B cell (primary cell): Measurements from ENCODE around the gene ZBTB48. TPM values are rescaled to one million over a fixed set of nuclear protein-coding genes. Genes with fewer than 3 reads are reported as not detected.

ENCODE experiments used
- ATAC-seq: fragments of 200-7000 bp; cut with Tn5 transposase; one replicate; pipeline ENCODE4 v1.10.0; 2021; ENCODE audit warnings: low read depth, mild to moderate bottlenecking, moderate number of reproducible peaks, moderate library complexity
- CTCF ChIA-PET: fragments of 350-600 bp; sonication (Branson Sonifier 250); formaldehyde crosslinking; loops from one replicate; lab custom pipeline; 2021; ENCODE audit warnings: antibody characterized with exemption, inconsistent platforms; lab: Charles Lee
- POLR2A ChIA-PET: fragments of 350-600 bp; sonication (Branson Sonifier 250); formaldehyde crosslinking; loops from one replicate; lab custom pipeline; 2021; ENCODE audit warnings: antibody characterized with exemption; lab: Charles Lee
- DNase-seq: peaks from one replicate; pipeline ENCODE4 v3.0.0; 2013
- H2AFZ ChIP-seq: 2 replicates; pipeline ENCODE4 v1.6.1; 2012; ENCODE audit warnings: mild to moderate bottlenecking, low read depth, low read length; ENCODE audit not compliant: insufficient read depth, poor library complexity, severe bottlenecking
- H3K27ac ChIP-seq, 2 donors: 1 replicate in 1 of 2; 2 replicates in 1 of 2; pipeline ENCODE4 v1.5.1; 2012 to 2013; ENCODE audit warnings: low read length in 2 of 2, mild to moderate bottlenecking in 2 of 2, moderate library complexity in 1 of 2
- H3K27me3 ChIP-seq, 4 experiments: fragments of 200-600 bp in 1 of 4; sonication (generic) in 1 of 4; replicated peaks in 1 of 4; 1 replicate in 2 of 4; 2 replicates in 2 of 4; pipeline versions ENCODE4 v1.6.1 to v1.7.0; 2013 to 2016; ENCODE audit warnings: low read length in 3 of 4, mild to moderate bottlenecking in 2 of 4, mixed read lengths in 1 of 4, moderate library complexity in 1 of 4; ENCODE audit not compliant: insufficient read depth in 4 of 4, control insufficient read depth in 3 of 4; ENCODE audit errors: control extremely low read depth in 1 of 4
- H3K36me3 ChIP-seq, 2 experiments: replicated peaks in 1 of 2; 1 replicate in 1 of 2; 2 replicates in 1 of 2; pipeline versions ENCODE4 v1.6.1 to v1.7.1; 2013; ENCODE audit warnings: low read length in 1 of 2; ENCODE audit not compliant: insufficient read depth in 2 of 2, control insufficient read depth in 1 of 2; ENCODE audit errors: control extremely low read depth in 1 of 2, extremely low read depth in 1 of 2
- H3K4me1 ChIP-seq, 2 donors: fragments of 200-600 bp in 1 of 2; sonication (generic) in 1 of 2; 1 replicate in 1 of 2; 2 replicates in 1 of 2; pipeline versions ENCODE4 v1.5.1 to v1.6.1; 2013 to 2017; ENCODE audit warnings: low read length in 2 of 2; ENCODE audit not compliant: control insufficient read depth in 2 of 2, insufficient read depth in 2 of 2
- H3K4me2 ChIP-seq: replicated peaks from 2 replicates; pipeline ENCODE3; 2012; ENCODE audit warnings: mild to moderate bottlenecking, low read depth, low read length; ENCODE audit not compliant: poor library complexity, severe bottlenecking
- H3K4me3 ChIP-seq, 5 experiments: fragments of 200-600 bp in 1 of 5; sonication (generic) in 1 of 5; 1 replicate in 3 of 5; 2 replicates in 2 of 5; pipeline versions ENCODE4 v1.5.1 to v1.7.0; 2011 to 2016; ENCODE audit warnings: low read length in 4 of 5, mild to moderate bottlenecking in 4 of 5, low read depth in 2 of 5, control low read depth in 1 of 5, moderate library complexity in 1 of 5; ENCODE audit not compliant: insufficient read depth in 1 of 5; ENCODE audit errors: control extremely low read depth in 1 of 5, extremely low read depth in 1 of 5
- H3K79me2 ChIP-seq: fragments of 200-600 bp; sonication (generic); one replicate; pipeline ENCODE4 v1.6.0; 2016; ENCODE audit warnings: low read length; ENCODE audit not compliant: control insufficient read depth, insufficient read depth
- H3K9ac ChIP-seq: fragments of 200-600 bp; sonication (generic); 2 replicates; pipeline ENCODE4 v1.6.1; 2017; ENCODE audit warnings: mild to moderate bottlenecking, low read length, moderate library complexity
- H3K9me3 ChIP-seq, 3 donors: one replicate each; pipeline versions ENCODE4 v1.6.1 to v1.7.1; 2013; ENCODE audit warnings: low read length in 2 of 3; ENCODE audit not compliant: control insufficient read depth in 2 of 3, insufficient read depth in 1 of 3; ENCODE audit errors: control extremely low read depth in 1 of 3
- H4K20me1 ChIP-seq: 2 replicates; pipeline ENCODE4 v1.6.0; 2012; ENCODE audit warnings: mild to moderate bottlenecking, low read length; ENCODE audit not compliant: insufficient read depth, control insufficient read depth, poor library complexity, severe bottlenecking
- H3K27ac Mint-ChIP-seq: one replicate; pipeline ENCODE4 v1.8.0; 2021; ENCODE audit warnings: mixed read lengths
- H3K27me3 Mint-ChIP-seq: one replicate; pipeline ENCODE4 v1.8.0; 2021; ENCODE audit warnings: mixed read lengths
- H3K4me1 Mint-ChIP-seq: one replicate; pipeline ENCODE4 v1.8.0; 2021; ENCODE audit warnings: mixed read lengths
- H3K4me3 Mint-ChIP-seq: one replicate; pipeline ENCODE4 v1.8.0; 2021; ENCODE audit warnings: mixed read lengths
- H3K9me3 Mint-ChIP-seq: one replicate; pipeline ENCODE4 v1.8.0; 2022; ENCODE audit warnings: mixed read lengths; ENCODE audit not compliant: insufficient read depth
- EZH2 ChIP-seq: IDR thresholded peaks from 2 replicates; pipeline ENCODE4 v1.6.1; 2012; ENCODE audit warnings: borderline replicate concordance, low read depth, mild to moderate bottlenecking, moderate library complexity, low read length; ENCODE audit not compliant: insufficient read depth, poor library complexity, severe bottlenecking
- WGBS: methylation state at CpG from one replicate; pipeline ENCODE4 v1.1.5; 2013; ENCODE audit warnings: missing lambda C conversion rate; ENCODE audit not compliant: insufficient coverage; 5-methylcytosine and 5-hydroxymethylcytosine counted together
- intact Hi-C: fragments of 100-400 bp; cut with micrococcal nuclease; formaldehyde crosslinking; loops from one replicate; pipeline ENCODE4 v1.10.0; 2022
- polyA plus RNA-seq: library from polyadenylated mRNA; depleted of rRNA; stranded (reverse); fragments of >200 nt; gene quantifications from 2 replicates; pipeline ENCODE4 v1.2.3, GENCODE V29; 2012
- total RNA-seq, 2 donors: library from RNA; stranded (reverse); fragments of 120-200 nt in 1 of 2; gene quantifications; 1 replicate in 1 of 2; 2 replicates in 1 of 2; pipeline versions ENCODE4 v1.2.3 to v1.2.4, GENCODE V29; 2013 to 2022
- TF ChIP-seq, protein P1 (sequence below): fragments of 200-600 bp; IDR thresholded peaks from one replicate; pipeline ENCODE4 v1.8.0; 2022; ENCODE audit warnings: antibody characterized with exemption, mild to moderate bottlenecking

Gene ZBTB48
- total and polyA plus RNA-seq, 2 donors (not counting 1 experiment from before 2014, with no cell fraction given): 65.6 to 100 TPM

DNA sequence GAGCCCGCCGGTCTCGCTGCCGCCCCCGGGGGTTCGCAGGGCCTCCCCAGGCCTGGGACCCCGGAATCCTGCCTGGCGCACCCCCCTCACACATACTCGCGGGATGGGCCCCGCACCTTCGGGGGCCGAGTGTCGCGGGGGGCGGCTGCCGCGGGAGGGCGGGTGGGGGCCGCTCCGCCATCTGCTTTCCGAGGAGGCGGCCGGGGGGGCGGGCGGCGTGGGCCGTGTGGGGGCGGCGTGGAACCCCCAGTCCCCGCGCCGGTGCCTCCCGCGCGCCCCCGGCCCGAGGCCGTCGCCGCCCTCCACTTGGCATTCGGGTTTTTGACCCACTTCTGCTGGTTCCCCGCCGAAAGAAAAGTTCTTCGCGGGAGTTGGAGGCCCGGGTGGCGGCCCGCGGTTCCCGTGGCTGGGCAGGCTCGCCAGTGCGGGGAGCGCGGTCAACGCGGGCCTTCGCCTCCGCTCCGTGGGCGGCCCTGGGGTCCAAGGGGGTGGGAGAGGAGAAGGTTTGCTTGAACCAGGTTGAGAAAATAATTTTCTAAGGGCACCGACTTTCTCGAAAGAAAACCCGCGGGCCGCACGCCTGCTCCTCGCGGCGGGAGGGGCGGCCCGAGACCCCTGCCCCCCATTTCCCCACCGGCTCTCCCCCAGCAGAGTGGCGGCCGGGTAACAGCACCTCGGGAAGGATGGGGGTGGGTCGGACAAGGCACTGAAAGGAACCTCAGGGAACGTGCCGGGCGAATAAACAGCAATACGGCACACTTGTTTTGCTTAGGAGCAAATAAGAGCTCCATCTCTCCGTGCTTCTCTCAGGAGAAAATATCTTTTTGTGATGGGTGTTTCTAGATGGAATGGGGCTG, 35.4 kb downstream of the ZBTB48 start:
- POLR2A ChIA-PET: no interaction called here
- Mint-ChIP-seq H3K4me1 (peaks cover 17% of the 10 kb centered on the region), H3K27ac (peak overlapping the region; percentile 65), H3K9me3 (no peaks in the 10 kb centered on the region), H3K27me3 (no peaks in the 10 kb centered on the region), H3K4me3 (peak overlapping the region; percentile 86)
- H3K9ac ChIP-seq: peak overlapping the region; percentile 61
- peaks cover 11 to 14% of the 10 kb centered on the region in 2 donors for H3K4me1 ChIP-seq
- TF ChIP-seq, protein P1, sequence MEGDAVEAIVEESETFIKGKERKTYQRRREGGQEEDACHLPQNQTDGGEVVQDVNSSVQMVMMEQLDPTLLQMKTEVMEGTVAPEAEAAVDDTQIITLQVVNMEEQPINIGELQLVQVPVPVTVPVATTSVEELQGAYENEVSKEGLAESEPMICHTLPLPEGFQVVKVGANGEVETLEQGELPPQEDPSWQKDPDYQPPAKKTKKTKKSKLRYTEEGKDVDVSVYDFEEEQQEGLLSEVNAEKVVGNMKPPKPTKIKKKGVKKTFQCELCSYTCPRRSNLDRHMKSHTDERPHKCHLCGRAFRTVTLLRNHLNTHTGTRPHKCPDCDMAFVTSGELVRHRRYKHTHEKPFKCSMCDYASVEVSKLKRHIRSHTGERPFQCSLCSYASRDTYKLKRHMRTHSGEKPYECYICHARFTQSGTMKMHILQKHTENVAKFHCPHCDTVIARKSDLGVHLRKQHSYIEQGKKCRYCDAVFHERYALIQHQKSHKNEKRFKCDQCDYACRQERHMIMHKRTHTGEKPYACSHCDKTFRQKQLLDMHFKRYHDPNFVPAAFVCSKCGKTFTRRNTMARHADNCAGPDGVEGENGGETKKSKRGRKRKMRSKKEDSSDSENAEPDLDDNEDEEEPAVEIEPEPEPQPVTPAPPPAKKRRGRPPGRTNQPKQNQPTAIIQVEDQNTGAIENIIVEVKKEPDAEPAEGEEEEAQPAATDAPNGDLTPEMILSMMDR: no peak
- no peak for TF ChIP-seq EZH2
- peaks cover 16% of the 10 kb centered on the region for H3K79me2 ChIP-seq
- DNase-seq (peak; percentile 37), ATAC-seq (no peak)
- peaks cover 4% of the 10 kb centered on the region for H4K20me1 ChIP-seq
- H3K27me3 ChIP-seq: no peaks in the 10 kb centered on the region
- no peak overlapping the region for H3K27ac ChIP-seq
- 2% methylated on average over 71 of the region's 82 CpGs for WGBS
- intact Hi-C loops: no loop called here
- peaks cover 0 to 7% of the 10 kb centered on the region in 2 experiments for H3K36me3 ChIP-seq
- peak overlapping the region; percentile 99 for H3K4me2 ChIP-seq
- no peaks in the 10 kb centered on the region for H3K9me3 ChIP-seq
- H2AFZ ChIP-seq: peak overlapping the region; percentile 61
- H3K4me3 ChIP-seq: peak overlapping the region in 4 of 5 experiments; percentile 28 to 86 (median 74)
- CTCF ChIA-PET: interaction anchor here (0.6 to 1.5 kb wide), 2 partner anchors 9 to 11 kb away, joined by 3 to 7 read pairs; partner anchors contain the start of gene KLHL21

GRCh38 chr1:6619045-6619444, 39.3 kb downstream of the ZBTB48 start:
- 83% methylated on average over 1 of the region's 4 CpGs for WGBS
- ChIA-PET CTCF (no interaction called here), POLR2A (no interaction called here)
- no peak for ATAC-seq
- no peak overlapping the region for H2AFZ ChIP-seq
- intact Hi-C loops: no loop called here
- Mint-ChIP-seq H3K4me3 (no peak overlapping the region), H3K27ac (no peak overlapping the region), H3K4me1 (peaks cover 10% of the 10 kb centered on the region), H3K27me3 (no peaks in the 10 kb centered on the region), H3K9me3 (no peaks in the 10 kb centered on the region)
- peaks cover 6 to 7% of the 10 kb centered on the region in 2 donors for H3K4me1 ChIP-seq
- DNase-seq: no peak
- peaks cover under 1% of the 10 kb centered on the region for H4K20me1 ChIP-seq
- no peaks in the 10 kb centered on the region for H3K27me3 ChIP-seq
- H3K27ac ChIP-seq: no peak overlapping the region
- no peak overlapping the region for H3K4me3 ChIP-seq
- peaks cover 13% of the 10 kb centered on the region for H3K79me2 ChIP-seq
- H3K9me3 ChIP-seq: no peaks in the 10 kb centered on the region
- H3K4me2 ChIP-seq: no peak overlapping the region
- TF ChIP-seq EZH2: no peak
- TF ChIP-seq, protein P1: no peak
- H3K9ac ChIP-seq: no peak overlapping the region
- peaks cover 0 to 12% of the 10 kb centered on the region in 2 experiments for H3K36me3 ChIP-seq
